GM12878 (cell line): ENCODE results near the gene DND1. TPM values are rescaled to one million over a fixed set of nuclear protein-coding genes. Genes with fewer than 3 reads are reported as not detected.

Experiments used
- ATAC-seq: fragments of 200-7000 bp; cut with Tn5 transposase; 3 replicates; pipeline ENCODE4 v1.9.1; 2020; ENCODE audit warnings: mild to moderate bottlenecking, moderate library complexity
- BruUV-seq: library from RNA; stranded (reverse); fragments of 400-500 nt; replicated peaks from 2 replicates; lab custom pipeline; 2021; lab: Mats Ljungman, UMichigan
- CTCF ChIA-PET: fragments of 300-600 bp; sonication (Branson Sonifier 250); formaldehyde crosslinking; extraction: SDS; loops from one replicate; lab custom pipeline; 2021; ENCODE audit warnings: inconsistent platforms; lab: Yijun Ruan, JAX
- POLR2A ChIA-PET: fragments of 350-600 bp; formaldehyde crosslinking; extraction: SDS; loops from one replicate; lab custom pipeline; 2021; ENCODE audit warnings: inconsistent platforms; lab: Charles Lee
- RAD21 ChIA-PET: fragments of 300-600 bp; sonication (Branson Sonifier 250); formaldehyde crosslinking; loops from one replicate; lab custom pipeline; 2023; ENCODE audit warnings: antibody characterized with exemption; ENCODE audit not compliant: unreplicated experiment; lab: Charles Lee
- SMC1A ChIA-PET: fragments of 300-600 bp; sonication (Branson Sonifier 250); formaldehyde crosslinking; loops from one replicate; lab custom pipeline; 2023; ENCODE audit not compliant: unreplicated experiment, uncharacterized antibody; lab: Charles Lee
- DNase-seq: peaks from one replicate; pipeline ENCODE4 v3.0.0-alpha.2; 2011; ENCODE audit warnings: low read depth, low spot score
- FAIRE-seq: peaks from 3 replicates; lab custom pipeline; 2011; peaks lifted over from hg19 to GRCh38; lab: Jason Lieb, UNC
- H2AFZ ChIP-seq: 2 replicates; pipeline ENCODE4 v1.6.0; 2011; ENCODE audit warnings: low read depth, low read length, control low read depth; ENCODE audit not compliant: control insufficient read depth
- H3K27ac ChIP-seq: 2 replicates; pipeline ENCODE4 v1.5.1; 2011; ENCODE audit warnings: control low read depth; ENCODE audit not compliant: control insufficient read depth, insufficient read depth
- H3K27me3 ChIP-seq, 2 experiments: replicated peaks in 1 of 2; 2 replicates each; pipeline versions ENCODE4 v1.6.0 to v1.6.1; 2011; ENCODE audit warnings: low read length in 1 of 2; ENCODE audit not compliant: control insufficient read depth in 2 of 2, insufficient read depth in 2 of 2
- H3K36me3 ChIP-seq, 2 experiments: 2 replicates each; pipeline ENCODE4 v1.5.1; 2011; ENCODE audit warnings: low read length in 1 of 2; ENCODE audit not compliant: control insufficient read depth in 2 of 2, insufficient read depth in 2 of 2
- H3K4me1 ChIP-seq: 2 replicates; pipeline ENCODE4 v1.6.1; 2011; ENCODE audit warnings: mild to moderate bottlenecking, low read length, moderate library complexity, mixed read lengths; ENCODE audit not compliant: control insufficient read depth, insufficient read depth
- H3K4me2 ChIP-seq: 2 replicates; pipeline ENCODE4 v1.6.0; 2011; ENCODE audit warnings: control low read depth; ENCODE audit not compliant: control insufficient read depth, insufficient read depth
- H3K4me3 ChIP-seq: fragments of 200-600 bp; sonication (generic); 2 replicates; pipeline ENCODE4 v1.5.1; 2016
- H3K79me2 ChIP-seq: 2 replicates; pipeline ENCODE4 v1.6.0; 2011; ENCODE audit warnings: low read length; ENCODE audit not compliant: control insufficient read depth, insufficient read depth
- H3K9ac ChIP-seq: 2 replicates; pipeline ENCODE4 v1.8.0; 2011; ENCODE audit warnings: low read length, control low read depth, mixed read lengths; ENCODE audit not compliant: control insufficient read depth, insufficient read depth
- H3K9me3 ChIP-seq: replicated peaks from 3 replicates; pipeline ENCODE4 v1.5.1; 2011; ENCODE audit warnings: mild to moderate bottlenecking, low read length; ENCODE audit not compliant: control insufficient read depth, insufficient read depth
- H4K20me1 ChIP-seq: 2 replicates; pipeline ENCODE4 v1.6.0; 2011; ENCODE audit not compliant: control insufficient read depth, insufficient read depth
- BACH1 ChIP-seq: fragments of 450-650 bp; IDR thresholded peaks from 2 replicates; pipeline ENCODE4 v1.6.1; 2017; ENCODE audit warnings: mild to moderate bottlenecking, borderline replicate concordance
- KAT2A ChIP-seq: conservative IDR thresholded peaks from 2 replicates; pipeline ENCODE4 v1.6.1; 2011; ENCODE audit warnings: low read depth, low read length; ENCODE audit not compliant: control insufficient read depth
- MLLT1 ChIP-seq: fragments of 450-650 bp; IDR thresholded peaks from 2 replicates; pipeline ENCODE4 v1.6.1; 2016; ENCODE audit warnings: mild to moderate bottlenecking
- NFXL1 ChIP-seq: fragments of 450-650 bp; IDR thresholded peaks from 2 replicates; pipeline ENCODE4 v1.6.1; 2017; ENCODE audit warnings: antibody characterized with exemption, mild to moderate bottlenecking, borderline replicate concordance
- USF2 ChIP-seq: IDR thresholded peaks from 2 replicates; pipeline ENCODE4 v1.6.1; 2011; ENCODE audit warnings: low read depth, low read length, improper control_type of control experiment, borderline replicate concordance
- ZNF687 ChIP-seq: fragments of 450-650 bp; IDR thresholded peaks from 2 replicates; pipeline ENCODE4 v1.6.1; 2017; ENCODE audit warnings: mild to moderate bottlenecking, moderate library complexity
- ZSCAN29 ChIP-seq: fragments of 450-650 bp; IDR thresholded peaks from 2 replicates; pipeline ENCODE4 v1.6.1; 2017; ENCODE audit warnings: mild to moderate bottlenecking, moderate library complexity
- WGBS: methylation state at CpG from one replicate; pipeline ENCODE4 v1.1.6; 2016; ENCODE audit warnings: low lambda C conversion rate; ENCODE audit not compliant: insufficient replicate concordance, insufficient coverage; ENCODE audit errors: missing lambda C conversion rate; 5-methylcytosine and 5-hydroxymethylcytosine counted together
- in situ Hi-C: fragments of 300-500 bp; cut with MboI; formaldehyde crosslinking; loops from 9 replicates; pipeline ENCODE4 v1.14.3; 2018; ENCODE audit warnings: mixed read lengths
- intact Hi-C: fragments of 100-400 bp; cut with micrococcal nuclease; formaldehyde crosslinking; loops from one replicate; pipeline ENCODE4 v1.14.2; 2022; ENCODE audit not compliant: unreplicated experiment
- polyA plus RNA-seq, 11 experiments: library from polyadenylated mRNA; depleted of rRNA in 4 of 11; unstranded in 6 of 11; stranded (reverse) in 5 of 11; fragments of >200 nt; fragmentation: Nextera tagmentation in 4 of 11; fragmentation: Illumina TruSeq in 1 of 11; extraction: Ambion mirVana in 4 of 11; extraction: Trizol in 1 of 11; gene quantifications; 1 replicate in 1 of 11; 2 replicates in 10 of 11; pipeline versions ENCODE4 v1.2.1 to v1.2.3, GENCODE V29; 2011 to 2016; ENCODE audit warnings: inconsistent platforms in 2 of 11, missing spikeins in 2 of 11, low read depth in 1 of 11
- total RNA-seq, 4 experiments: library from RNA; depleted of rRNA in 3 of 4; stranded (reverse); fragments of >200 nt in 3 of 4; fragmentation: Illumina TruSeq in 1 of 4; extraction: Trizol in 1 of 4; gene quantifications; 2 replicates each; pipeline versions ENCODE4 v1.2.1 to v1.2.3, GENCODE V29; 2013 to 2021
- TF ChIP-seq, protein P1 (sequence below): fragments of 450-650 bp; IDR thresholded peaks from 2 replicates; pipeline ENCODE4 v1.6.1; 2016; ENCODE audit warnings: mild to moderate bottlenecking
- TF ChIP-seq, protein P2 (sequence below): fragments of 450-650 bp; conservative IDR thresholded peaks from 2 replicates; pipeline ENCODE4 v1.6.1; 2017; ENCODE audit warnings: mild to moderate bottlenecking, moderate library complexity

Gene DND1
- total and polyA plus RNA-seq, 10 of the 15 experiments (the other 5 are each of a cell fraction or from before 2014, with no cell fraction given) = 0.15 to 2.9 (median 0.73) TPM; not detected in 2

DNA sequence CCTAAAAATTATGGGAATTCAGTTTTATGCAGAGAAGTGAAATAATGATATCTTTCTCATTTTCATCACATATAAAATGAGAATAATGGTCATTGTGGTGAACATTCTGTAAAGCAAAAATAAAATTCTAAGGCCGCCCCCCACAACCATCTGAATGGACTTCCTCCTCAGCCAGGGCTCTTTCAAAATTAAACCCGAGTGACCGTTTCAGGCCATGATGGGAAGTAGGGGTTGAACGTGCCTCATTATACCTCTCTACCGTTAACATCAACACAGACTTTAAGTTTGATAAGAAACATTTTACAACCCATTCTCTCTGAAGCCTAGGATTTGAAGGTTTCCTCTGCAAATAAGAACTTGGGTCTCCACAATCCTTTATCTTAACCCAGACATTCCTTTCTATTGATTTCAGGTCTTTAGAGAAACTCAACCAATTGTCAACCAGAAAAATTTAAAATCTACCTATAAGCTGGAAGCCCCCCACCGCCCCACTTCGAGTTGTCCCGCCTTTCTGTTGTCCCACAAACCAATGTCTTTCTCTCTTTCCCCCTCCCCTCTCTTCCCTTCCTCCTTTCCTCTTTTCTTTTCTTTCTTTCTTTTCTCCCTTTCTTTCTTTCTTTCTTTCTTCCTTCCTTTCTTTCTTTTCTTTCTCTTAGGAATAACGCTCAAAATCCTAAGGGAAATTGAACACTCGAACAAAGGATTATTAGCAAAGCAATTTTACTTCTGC lies 35.8 kb downstream of the DND1 start:
- H3K36me3 ChIP-seq = no peaks in the 10 kb centered on the region; a peak in 1 of 4 replicates
- FAIRE-seq (no peak), ATAC-seq (no peak), DNase-seq (no peak)
- peaks cover 11% of the 10 kb centered on the region for H3K4me1 ChIP-seq
- no peaks in the 10 kb centered on the region for H4K20me1 ChIP-seq
- peaks cover 0 to 1% of the 10 kb centered on the region in 2 experiments; a peak in 1 of 4 replicates for H3K27me3 ChIP-seq
- no peak overlapping the region for H3K4me2 ChIP-seq
- SMC1A ChIA-PET = interaction anchor here (1.2 kb wide), 1 partner anchor 102 kb away, joined by 3 read pairs; no protein-coding TSS in a partner anchor
- H3K9me3 ChIP-seq = no peaks in the 10 kb centered on the region
- H3K4me3 ChIP-seq = no peak overlapping the region
- 84% methylated on average over 10 of the region's 10 CpGs for WGBS
- H3K27ac ChIP-seq = no peak overlapping the region
- H3K9ac ChIP-seq = no peak overlapping the region
- POLR2A ChIA-PET = interaction anchor here (1.3 kb wide), 1 partner anchor 10 kb away, joined by 4 read pairs; the partner anchor contains the start of genes IK and NDUFA2
- CTCF ChIA-PET = interaction anchor here (0.6 to 3.8 kb wide), 5 partner anchors 73 to 266 kb away, joined by 3 to 44 read pairs (median 5); no protein-coding TSS in a partner anchor
- TF ChIP-seq USF2 = no peak
- TF ChIP-seq BACH1 = no peak
- no peak for TF ChIP-seq NFXL1
- no peak for TF ChIP-seq KAT2A
- no peak for TF ChIP-seq ZSCAN29
- TF ChIP-seq, protein P1, sequence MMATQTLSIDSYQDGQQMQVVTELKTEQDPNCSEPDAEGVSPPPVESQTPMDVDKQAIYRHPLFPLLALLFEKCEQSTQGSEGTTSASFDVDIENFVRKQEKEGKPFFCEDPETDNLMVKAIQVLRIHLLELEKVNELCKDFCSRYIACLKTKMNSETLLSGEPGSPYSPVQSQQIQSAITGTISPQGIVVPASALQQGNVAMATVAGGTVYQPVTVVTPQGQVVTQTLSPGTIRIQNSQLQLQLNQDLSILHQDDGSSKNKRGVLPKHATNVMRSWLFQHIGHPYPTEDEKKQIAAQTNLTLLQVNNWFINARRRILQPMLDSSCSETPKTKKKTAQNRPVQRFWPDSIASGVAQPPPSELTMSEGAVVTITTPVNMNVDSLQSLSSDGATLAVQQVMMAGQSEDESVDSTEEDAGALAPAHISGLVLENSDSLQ = no peak
- no peak for TF ChIP-seq ZNF687
- TF ChIP-seq MLLT1 = no peak
- TF ChIP-seq, protein P2, sequence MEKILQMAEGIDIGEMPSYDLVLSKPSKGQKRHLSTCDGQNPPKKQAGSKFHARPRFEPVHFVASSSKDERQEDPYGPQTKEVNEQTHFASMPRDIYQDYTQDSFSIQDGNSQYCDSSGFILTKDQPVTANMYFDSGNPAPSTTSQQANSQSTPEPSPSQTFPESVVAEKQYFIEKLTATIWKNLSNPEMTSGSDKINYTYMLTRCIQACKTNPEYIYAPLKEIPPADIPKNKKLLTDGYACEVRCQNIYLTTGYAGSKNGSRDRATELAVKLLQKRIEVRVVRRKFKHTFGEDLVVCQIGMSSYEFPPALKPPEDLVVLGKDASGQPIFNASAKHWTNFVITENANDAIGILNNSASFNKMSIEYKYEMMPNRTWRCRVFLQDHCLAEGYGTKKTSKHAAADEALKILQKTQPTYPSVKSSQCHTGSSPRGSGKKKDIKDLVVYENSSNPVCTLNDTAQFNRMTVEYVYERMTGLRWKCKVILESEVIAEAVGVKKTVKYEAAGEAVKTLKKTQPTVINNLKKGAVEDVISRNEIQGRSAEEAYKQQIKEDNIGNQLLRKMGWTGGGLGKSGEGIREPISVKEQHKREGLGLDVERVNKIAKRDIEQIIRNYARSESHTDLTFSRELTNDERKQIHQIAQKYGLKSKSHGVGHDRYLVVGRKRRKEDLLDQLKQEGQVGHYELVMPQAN = no peak
- in situ Hi-C loops (no loop called here), intact Hi-C loops (loop anchor here (5.0 kb wide), 1 partner anchor 235 kb away; the partner anchor contains the start of gene ANKHD1)
- BruUV-seq = no TSS peak
- H3K79me2 ChIP-seq = peaks cover 8% of the 10 kb centered on the region
- RAD21 ChIA-PET = interaction anchor here (1.4 kb wide), 1 partner anchor 91 kb away, joined by 3 read pairs; the partner anchor contains the start of gene EIF4EBP3
- no peak overlapping the region for H2AFZ ChIP-seq
